NCI-H69 (cell line): Measurements from ENCODE around the gene SLC25A19.

ENCODE experiments used
- DNase-seq: peaks from one replicate; lab custom pipeline; 2025; lab: John Stamatoyannopoulos, UW

SLC25A19 gene

DNA sequence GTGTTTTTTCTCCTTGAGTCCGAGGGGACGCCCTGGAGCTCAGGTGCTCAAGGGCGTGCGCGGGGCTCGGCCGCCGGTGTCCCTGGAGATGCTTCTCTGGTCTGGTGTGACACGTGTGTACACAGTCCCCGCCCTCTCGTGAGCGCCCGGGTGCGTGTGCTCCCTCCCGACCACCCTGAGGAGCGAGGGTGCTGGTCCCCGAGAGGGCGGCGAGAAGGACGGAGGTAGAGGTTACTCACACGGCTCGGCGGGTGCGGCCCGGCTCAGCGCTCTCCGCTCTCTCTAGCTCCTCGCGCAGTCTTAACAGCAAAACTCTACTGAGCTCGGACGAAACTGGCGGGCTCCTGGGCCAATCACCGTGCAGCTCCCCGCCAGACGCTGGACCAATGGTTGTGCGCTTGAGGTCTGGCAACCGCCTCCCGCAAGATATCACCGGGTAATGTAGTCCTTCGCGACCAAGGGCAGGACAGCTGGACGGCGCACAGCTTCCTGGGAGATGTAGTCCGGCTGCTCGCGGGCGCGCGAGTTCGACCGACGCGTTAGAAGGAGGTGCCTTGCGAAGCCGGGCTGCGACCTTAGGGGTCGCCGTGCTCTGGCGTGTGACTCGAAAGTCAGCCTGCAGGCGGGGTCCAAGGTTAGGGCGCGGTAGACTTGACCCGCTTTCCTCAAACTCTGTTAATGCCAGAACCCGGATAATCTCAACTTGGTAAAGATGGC is at the start of gene SLC25A19:
SLC25A19 (minus strand) TSS at position 319 of the 717 bp plus-strand sequence. CDS start 2,669 bp downstream, outside the sequence.
- DNase-seq: peak; percentile 99

DNA sequence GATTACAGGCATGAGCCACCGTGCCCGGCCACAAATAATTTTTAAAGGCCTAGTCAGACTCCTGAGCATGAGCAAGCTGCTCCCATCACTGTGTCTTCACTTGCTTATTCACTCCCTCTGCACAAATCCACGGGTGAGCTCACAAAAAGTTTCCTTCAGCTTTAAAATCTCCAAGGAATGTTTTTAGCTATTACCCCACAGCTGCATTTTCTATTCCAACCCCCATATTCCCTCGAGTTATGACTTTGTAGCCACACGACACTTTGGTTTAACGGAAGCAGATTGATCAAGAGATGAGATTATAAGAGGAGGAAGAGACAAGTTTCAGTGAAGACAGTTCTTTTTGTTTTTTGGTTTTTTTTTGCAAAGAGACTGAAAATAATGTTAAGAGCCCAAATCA is 49.1 kb upstream of the SLC25A19 start:
- no peak for DNase-seq

DNA sequence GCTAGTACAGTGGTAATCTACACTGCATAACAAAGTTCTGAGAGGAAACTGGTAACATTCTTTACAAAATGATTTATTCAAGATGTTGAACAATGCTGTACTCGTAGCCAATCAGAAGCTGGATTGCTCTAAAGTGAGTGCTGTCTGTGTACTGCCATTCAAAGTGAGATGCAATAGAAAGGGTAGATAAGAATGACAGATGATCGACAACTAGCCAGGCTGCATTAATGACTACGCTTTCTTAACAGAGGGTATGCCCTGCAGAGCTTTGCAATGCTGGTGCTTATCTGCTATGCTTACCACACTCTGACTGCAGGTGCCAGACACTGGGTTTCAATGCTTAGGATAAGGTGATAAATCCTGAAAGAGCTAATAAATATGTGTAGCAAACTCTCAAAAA is 46.1 kb upstream of the SLC25A19 start:
- no peak for DNase-seq

DNA sequence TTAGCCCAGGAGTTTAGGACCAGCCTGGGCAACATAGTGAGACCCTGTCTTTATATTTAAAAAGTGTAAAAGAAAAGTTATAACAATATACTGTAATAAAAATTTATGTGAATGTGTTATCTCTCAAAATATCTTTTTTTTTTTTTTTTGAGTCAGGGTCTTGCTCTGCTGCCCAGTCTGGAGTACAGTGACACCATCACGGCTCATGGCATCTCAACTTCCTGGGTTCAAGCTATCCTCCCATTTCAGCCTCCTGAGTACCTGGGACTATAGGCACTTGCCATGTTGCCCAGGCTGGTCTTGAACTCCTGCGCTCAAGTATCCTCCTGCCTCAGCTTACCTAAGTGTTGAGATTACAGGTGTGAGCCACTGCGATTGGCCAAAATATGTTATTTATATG is 45.5 kb upstream of the SLC25A19 start:
- no peak for DNase-seq

DNA sequence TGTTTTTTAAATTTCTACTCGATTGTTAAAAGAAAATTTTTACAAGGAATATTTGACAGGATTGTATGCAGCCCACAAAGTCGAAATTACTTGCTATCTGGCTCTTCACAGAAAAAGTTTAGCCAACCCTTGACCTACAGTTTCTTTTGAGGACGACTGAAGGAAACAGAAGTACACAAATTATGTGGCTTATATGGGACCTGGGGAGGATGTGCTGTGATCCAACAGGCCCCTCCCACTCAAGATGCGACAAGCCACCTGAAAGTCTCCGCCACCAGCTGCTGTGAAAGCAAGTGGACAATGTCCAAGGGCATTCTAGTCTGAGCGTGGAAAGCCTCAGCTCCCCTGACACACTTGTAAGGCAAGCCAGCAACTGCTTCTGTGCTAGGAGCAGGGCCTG is 42.4 kb upstream of the SLC25A19 start:
- DNase-seq: no peak

DNA sequence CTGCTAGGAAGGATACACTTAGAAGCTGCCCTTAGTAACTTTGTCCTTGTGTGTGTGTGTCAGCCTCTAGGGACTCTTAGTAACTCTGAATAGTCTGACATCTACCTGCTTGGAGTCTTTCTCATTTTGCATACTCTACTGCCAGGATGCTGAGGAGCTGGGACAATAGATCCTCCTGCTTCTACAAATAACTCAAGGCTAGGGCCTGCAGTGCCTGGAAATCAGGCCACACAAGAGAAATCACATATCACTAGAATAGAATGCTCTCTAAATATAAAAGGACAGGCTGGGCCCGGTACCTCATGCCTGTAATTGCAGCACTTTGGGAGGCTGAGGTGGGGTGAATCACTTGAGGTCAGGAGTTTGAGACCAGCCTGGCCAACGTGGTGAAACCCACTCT is 38.5 kb upstream of the SLC25A19 start:
- no peak for DNase-seq

DNA sequence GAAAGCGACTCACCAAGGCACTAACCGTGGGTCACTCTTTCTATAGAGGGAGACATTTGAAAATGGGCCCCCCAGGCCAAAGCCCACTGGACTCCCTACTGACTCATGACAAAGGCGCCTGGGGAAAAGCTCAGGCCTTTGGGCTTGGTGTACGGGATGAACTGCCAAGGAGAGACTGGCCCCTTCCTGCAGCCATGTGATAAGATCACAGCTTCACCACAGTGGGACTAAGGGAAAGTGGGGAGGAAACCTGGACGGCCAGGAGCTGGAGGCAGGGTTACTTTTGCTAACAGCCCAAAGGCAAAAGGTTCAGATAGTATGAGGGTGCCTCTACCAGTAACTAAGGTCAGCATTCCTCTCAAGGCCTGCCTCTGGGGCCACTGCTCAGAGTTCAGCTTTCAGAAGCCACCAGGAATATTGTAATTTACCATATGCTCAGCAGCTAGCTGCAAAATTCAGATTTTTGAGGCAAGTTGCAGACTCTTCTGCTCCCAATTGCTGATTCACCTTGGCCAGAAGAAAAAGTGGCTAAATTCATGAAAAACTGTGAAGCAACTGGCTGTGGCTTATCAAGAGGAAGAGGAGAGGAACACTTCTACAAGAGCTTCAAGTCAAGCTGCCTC is 37.1 kb upstream of the SLC25A19 start:
- no peak for DNase-seq

DNA sequence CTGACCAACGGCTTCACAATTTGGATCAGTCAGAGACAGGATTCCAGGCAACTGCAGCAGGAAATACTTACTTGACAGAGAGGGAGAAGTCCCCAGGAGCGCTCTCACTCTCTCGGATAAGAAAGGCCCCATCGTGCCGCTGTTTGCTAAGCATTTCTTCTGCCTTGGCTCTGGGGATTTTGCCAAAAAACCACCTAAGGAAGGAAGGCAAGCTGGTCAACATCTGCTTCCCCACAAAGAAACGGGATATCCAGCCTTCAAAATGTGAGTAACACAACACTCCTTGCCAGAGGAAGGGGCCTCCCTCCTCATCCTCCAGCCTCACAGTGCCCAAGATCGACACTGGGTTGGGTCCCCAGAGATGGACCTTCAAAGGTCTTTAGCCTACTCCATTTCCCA is 36.6 kb upstream of the SLC25A19 start:
- DNase-seq: no peak

DNA sequence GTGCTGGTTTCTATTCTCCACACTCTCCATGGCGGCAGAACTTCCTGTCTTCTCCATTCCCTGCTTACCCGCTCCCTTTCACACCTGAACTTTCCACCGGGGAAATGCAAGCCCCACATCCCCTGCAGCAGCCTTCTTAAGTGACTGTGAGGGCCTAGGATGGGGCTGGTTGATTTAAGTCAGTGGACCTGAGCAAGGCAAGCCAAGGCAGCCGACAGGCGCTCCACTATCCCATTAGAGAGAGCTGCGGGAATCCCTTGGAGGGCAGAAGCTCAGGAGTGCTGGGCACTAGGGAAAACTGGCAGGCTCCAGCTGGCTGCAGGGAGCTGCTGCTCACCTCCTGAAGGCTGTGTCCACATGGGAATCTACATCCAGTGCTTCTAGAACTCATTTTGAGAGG is 36.1 kb upstream of the SLC25A19 start:
- DNase-seq: no peak

DNA sequence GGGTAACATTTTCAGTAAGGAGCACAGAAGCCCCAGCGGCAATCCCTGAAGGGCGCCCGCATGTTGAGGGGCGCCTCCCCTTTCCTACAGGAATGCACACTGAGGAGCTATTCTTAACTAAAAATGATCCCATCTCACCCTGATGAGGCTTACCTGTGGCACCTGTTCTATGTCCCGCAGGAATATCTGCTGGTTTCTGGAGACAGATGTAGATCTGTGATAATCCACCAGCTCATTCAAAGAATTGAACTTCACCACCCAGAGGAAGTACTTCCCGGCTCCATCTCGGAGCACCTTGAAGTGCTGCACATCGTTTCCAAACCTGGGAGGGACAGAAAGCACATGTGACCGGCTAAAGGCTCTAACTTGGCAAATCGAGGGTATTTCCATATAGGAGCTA is 32.3 kb upstream of the SLC25A19 start:
- no peak for DNase-seq

DNA sequence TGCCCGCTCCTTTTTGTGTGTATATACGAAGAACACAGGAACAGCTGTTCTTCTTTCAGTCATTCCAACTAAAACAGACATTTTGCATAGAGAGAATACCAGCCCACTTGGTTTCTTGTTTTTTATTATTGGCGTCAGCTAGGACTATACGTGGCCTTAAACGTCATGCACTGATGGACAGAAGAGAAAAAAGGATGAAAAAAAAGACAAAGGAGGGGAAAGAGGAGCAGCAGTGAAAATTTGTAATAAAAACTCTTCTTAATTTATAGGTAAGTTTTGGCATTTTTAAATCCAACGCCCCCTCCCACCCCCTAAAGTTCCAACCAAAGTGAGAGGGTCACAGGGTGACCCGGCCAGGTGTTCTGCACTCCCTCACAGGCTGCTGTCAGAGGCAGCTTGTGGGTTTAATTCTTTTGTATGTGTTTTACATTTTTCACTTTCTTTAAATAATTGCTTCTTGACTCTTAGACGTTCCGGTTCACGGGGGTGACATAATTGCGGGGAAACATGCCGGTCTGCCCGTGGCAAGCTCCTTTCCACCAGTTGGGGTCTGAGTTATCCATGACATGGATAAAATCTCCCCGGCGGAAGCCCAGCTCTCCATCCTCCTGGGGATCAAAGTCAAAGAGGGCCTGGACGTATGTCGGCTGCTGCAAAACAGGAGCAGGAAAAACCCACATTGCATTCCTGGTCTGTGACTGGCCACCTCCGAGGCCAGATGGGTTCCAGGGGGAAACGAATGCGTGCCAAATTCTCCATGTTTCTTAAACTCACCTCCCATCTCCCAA is 30.9 kb upstream of the SLC25A19 start:
- no peak for DNase-seq

DNA sequence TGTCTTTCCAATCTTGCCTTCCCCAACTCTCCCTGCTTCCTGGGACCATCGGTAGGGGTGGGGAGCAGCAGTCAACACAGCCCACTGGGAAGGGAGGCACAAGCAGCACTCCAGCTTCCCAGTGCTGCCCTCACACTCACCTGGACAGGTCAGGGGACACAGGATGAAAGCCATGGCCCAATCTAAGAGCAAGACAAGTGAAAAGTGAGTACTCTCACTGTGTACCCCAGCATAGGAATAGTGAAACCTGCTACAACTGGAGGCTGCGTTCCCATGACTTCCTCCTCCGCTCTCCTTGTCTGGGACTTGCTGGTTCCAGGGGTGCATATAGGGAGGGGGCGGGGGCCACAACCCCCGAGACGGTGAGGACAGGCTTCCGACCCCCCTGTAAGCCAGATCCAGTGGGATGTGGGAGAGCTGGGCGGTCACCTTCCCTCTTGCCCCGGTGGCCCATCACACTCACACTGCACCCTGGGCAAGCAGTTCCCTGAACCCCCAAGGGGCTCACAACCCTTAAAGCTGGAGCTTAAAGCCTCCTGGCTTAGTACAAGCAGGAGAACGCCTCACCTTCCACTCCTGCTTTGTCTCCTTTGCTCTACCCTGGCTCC is 29.5 kb upstream of the SLC25A19 start:
- no peak for DNase-seq

DNA sequence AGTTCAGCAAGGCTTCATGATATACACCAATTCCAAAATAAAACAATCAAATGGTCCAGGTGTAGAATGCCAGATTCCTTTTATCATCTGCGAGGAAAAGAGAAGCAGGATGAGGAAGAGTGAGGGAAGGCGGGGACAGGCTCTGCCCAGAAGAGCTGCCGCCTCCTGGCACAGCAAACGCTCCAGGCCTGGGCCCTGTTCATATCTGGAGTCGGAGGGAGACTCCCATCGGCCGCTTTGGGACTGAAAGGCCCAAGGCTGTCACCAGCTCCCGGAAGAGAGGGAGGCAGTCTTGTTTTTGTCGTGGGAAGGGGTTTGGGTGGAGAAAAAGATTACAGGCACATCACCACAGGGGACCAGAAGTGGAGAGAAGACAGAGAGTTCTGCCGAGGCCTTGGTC is 29.0 kb upstream of the SLC25A19 start:
- DNase-seq: no peak

DNA sequence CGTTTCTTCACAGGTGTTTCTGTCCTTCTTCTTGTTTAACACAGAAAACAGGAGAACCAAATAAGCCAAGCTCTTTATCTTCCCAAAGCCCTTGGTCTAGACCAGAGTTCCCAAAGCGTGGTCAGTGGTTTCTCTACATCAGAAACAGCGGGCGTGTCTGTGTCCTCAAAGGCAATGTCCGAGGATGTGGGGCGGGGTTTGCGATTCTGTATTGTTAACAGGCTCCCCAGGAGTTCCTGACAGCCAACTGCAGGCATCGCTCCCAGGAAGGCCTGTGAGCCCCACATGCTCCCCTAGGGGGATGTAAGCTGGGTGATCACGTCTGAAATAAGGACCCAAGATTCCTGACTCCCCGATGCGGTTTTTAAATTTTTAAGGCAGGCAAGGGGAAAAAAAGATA is 28.4 kb upstream of the SLC25A19 start:
- DNase-seq: no peak

DNA sequence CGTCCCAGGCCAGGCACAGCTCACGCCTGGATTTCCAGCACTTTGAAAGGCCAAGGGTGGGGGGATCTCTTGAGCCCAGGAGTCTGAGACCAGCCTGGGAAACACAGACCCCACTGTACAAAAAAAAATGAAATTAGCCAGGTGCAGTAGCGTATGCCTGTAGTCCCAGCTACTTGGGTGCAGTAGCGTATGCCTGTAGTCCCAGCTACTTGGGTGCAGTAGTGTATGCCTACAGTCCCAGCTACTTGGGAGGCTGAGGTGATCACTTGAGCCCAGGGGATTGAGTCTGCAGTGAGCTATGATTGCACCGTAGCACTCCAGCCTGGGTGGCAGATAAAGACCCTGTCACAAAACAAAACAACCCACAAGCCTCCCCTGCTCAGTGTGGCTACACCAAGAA is 27.0 kb upstream of the SLC25A19 start:
- DNase-seq: no peak

DNA sequence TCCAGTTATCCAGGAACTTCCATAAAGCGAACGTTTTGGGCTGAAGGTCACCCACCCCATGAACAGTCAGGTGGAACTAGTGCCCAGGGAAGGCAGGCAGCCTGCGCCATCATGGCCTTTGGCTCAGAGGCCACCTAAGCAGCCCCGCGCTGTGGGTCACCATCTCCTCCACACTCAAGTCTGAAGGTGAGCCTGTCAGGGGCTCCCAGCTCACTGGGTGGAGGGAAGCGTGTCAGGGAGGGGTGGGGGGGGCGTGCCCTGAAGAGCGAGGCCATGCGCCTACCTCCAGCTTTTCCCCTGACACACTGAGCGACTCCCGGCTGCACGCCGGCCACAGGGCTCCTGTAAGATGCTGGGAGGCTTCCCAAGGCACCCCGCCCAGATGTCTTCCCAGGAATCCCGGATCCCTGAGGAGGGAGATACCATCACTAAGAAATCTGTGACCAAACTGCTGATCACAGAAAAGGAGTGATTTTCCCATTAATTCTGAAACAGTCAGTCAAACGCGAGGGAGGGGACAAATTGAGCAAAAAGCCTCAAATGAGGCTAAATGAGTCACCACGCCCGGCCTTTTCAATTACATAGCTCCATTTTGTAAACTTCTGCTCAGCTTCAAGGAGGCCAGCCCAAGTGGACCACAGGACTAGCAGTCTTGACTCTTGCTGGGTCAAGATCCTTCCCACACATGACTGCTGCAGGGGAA is 26.5 kb upstream of the SLC25A19 start:
- DNase-seq: no peak

DNA sequence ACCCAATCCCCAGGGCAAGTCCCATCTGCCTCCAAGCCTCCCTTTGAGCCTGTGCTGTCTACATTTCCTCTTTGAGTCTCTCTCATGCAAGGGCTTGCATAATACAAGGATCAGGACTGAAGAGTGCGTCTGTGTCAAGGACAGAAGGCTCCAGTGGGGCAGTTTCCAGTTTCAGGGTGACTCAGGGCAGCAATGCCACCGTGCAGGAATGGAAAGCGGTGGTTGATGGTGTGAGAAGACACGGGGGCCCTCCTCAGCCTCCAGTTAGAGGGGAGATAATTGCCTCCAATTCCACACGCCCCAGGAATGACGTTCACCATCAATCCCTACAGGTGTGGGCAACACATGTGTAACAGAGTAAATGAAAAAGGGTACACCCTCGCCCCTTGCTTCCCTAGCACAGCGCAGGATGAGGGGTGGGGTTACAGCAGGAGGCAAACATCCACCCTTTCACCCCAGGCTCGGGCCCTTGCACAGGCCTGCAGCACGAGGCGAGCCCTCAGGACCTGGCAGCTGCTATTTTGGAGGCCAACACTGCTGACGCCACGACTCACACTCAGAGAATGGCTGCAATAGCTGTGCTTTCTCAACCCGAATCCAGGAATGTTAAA is 24.8 kb upstream of the SLC25A19 start:
- DNase-seq: no peak

DNA sequence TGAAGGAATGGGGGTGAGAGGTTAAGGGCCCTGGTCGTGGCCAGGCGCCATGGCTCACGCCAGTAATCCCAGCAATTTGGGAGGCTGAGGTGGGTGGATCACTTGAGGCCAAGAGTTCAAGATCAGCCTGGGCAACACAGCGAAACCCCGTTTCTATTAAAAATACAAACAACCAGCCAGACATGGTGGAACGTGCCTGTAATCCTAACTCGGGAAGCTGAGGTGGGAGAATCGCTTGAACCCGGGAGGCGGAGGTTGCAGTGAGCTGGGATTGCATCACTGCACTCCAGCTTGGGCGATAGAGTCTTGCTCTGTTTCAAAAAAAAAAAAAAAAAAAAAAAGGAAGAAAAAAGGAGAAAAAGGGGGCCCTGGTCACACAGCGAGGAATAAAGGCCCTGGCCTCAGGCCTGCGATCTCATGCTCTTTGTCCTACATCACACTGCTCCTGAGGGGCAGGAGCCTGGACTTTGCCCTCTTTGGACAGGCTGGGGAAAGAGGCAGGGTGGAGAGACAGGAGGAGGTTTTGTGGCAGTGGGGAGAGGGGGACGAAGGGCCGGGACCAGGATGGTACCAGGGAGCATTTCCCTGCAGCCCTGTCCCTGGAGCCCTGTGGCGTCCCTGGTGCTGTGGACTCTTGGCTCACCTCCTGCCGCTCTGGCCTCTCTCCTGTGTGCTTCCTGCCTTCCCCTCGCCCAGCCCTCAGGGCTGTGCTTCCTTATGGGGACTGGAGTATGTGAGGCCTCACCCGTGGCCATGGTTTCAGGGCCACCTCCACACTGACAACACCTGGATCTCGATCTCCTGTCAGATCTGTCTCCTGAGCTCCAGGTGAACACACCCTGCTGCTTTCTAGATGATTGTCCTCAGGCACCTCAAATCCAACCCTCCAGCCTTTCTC is 19.7 kb upstream of the SLC25A19 start:
- DNase-seq: peak; percentile 64

DNA sequence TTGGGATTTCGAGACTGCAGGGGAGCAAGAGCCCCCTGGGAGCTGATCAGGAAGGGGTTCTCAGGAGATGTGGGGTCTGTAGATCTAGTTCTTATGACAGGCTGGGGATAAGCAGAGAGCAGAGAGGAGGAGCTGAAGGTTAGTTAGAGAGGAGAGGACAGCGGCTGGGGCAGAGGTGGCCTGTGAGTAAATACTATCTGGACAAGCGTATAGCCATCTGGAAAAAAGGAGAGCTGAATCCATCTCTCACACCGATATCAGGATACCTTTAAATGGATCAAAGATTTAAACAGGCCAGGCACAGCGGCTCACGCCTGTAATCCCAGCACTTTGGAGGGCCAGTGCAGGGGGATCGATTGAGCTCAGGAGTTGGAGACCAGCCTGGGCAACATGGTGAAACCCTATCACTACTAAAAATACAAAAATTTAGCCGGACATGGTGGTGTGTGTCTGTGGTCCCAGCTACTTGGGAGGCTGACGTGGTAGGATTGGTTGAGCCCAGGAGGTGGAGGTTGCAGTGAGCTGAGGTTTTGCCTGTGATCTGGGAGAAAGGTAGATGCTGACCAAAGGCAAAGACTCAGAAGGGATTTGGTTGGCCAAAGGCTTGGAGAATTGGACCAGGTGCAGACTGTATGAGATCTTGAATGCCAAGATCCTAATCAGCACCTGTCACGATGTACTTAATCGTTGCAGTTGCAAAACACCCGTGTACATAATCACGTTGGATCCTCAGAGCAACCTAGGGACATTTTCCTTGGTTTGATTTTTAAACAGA is 18.9 kb upstream of the SLC25A19 start:
- DNase-seq: no peak
